Stomach (tissue), 4 donors: ENCODE measurements around the gene TET2.

Experiments used
- EP300 ChIP-seq: sonication (generic); formaldehyde crosslinking; IDR thresholded peaks from one replicate; pipeline ENCODE4 v1.6.1; 2017; ENCODE audit warnings: antibody characterized with exemption
- POLR2AphosphoS5 ChIP-seq, 3 donors: sonication (generic); formaldehyde crosslinking; IDR thresholded peaks; one replicate each; pipeline ENCODE4 v1.6.1; 2016; ENCODE audit warnings: antibody characterized with exemption in 3 of 3
- TF ChIP-seq, protein P1 (sequence below), 7 experiments: fragments of 450-650 bp in 4 of 7; fragments of 200-600 bp in 3 of 7; sonication (generic) in 3 of 7; IDR thresholded peaks; one replicate each; pipeline ENCODE4 v1.5.1; 2016 to 2019; ENCODE audit warnings: antibody characterized with exemption in 7 of 7, control low read depth in 2 of 7, mild to moderate bottlenecking in 1 of 7

DNA sequence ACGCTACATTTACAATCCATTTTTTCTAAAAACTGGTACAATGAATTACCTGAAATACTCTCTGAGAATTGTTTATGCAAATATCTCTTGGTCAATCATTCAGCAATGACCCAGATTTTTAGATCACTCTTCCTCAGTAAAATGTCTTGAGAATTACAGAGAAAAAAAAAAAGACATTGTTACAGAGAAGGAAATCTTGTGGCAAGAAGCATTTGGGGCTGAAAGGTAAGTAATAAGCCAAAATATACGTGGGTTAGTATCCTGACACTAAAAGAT, 19.6 kb upstream of the TET2 start:
- TF ChIP-seq, protein P1, sequence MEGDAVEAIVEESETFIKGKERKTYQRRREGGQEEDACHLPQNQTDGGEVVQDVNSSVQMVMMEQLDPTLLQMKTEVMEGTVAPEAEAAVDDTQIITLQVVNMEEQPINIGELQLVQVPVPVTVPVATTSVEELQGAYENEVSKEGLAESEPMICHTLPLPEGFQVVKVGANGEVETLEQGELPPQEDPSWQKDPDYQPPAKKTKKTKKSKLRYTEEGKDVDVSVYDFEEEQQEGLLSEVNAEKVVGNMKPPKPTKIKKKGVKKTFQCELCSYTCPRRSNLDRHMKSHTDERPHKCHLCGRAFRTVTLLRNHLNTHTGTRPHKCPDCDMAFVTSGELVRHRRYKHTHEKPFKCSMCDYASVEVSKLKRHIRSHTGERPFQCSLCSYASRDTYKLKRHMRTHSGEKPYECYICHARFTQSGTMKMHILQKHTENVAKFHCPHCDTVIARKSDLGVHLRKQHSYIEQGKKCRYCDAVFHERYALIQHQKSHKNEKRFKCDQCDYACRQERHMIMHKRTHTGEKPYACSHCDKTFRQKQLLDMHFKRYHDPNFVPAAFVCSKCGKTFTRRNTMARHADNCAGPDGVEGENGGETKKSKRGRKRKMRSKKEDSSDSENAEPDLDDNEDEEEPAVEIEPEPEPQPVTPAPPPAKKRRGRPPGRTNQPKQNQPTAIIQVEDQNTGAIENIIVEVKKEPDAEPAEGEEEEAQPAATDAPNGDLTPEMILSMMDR (IDR thresholded peaks at IDR 0.05), result no peak
- TF ChIP-seq EP300, result no peak
- no peak for TF ChIP-seq POLR2AphosphoS5 (IDR thresholded peaks at IDR 0.05)
